Measurements from ENCODE around the gene CBFA2T2. TPM values are rescaled to one million over a fixed set of nuclear protein-coding genes. Genes with fewer than 3 reads are reported as not detected.

Gene CBFA2T2
- total RNA-seq, 1 experiment from 2014 or later, result 20.0 TPM

DNA sequence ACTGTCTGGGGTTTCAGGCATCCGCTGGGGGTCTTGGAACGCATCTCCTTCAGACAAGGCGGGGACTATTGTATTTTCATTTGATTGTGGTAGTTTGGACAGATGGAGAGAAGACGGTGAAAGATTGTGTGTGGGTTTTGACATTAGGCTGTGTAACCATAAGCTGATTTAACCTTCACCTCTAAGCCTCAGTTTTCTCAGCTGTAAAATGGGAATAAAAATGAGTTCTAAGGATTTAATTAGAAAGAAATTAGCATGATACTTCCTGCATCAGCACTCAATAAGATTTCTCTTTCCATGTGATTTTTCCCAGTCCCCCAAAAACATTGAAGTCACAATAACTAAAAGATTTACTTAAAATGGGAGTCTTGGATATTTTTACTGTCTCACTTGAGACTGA is 78.1 kb downstream of the CBFA2T2 start:
- no peaks in the 10 kb centered on the region for H3K79me2 ChIP-seq (ENCODE audit: low read depth)
- H3K4me2 ChIP-seq, result no peak overlapping the region
- no peak overlapping the region for H3K27ac ChIP-seq
- ChIA-PET CTCF (interaction anchor here (0.6 to 0.7 kb wide), 2 partner anchors 144 to 557 kb away, joined by 3 to 4 read pairs; no protein-coding TSS in a partner anchor), POLR2A (ENCODE audit: unreplicated experiment) (no interaction called here)
- H3K9me3 ChIP-seq (ENCODE audit: insufficient read depth, low read depth), result no peaks in the 10 kb centered on the region
- no peaks in the 10 kb centered on the region for H3K9me2 ChIP-seq (ENCODE audit: insufficient read depth)
- H3K4me3 ChIP-seq, result no peak overlapping the region
- intact Hi-C loops (cut with micrococcal nuclease; ENCODE audit: unreplicated experiment), result no loop called here
- no peaks in the 10 kb centered on the region for H3K36me3 ChIP-seq (ENCODE audit: low read depth)
- DNase-seq, result no peak
- no TSS peak for BruUV-seq (replicated peaks)
- TF ChIP-seq, protein P1, sequence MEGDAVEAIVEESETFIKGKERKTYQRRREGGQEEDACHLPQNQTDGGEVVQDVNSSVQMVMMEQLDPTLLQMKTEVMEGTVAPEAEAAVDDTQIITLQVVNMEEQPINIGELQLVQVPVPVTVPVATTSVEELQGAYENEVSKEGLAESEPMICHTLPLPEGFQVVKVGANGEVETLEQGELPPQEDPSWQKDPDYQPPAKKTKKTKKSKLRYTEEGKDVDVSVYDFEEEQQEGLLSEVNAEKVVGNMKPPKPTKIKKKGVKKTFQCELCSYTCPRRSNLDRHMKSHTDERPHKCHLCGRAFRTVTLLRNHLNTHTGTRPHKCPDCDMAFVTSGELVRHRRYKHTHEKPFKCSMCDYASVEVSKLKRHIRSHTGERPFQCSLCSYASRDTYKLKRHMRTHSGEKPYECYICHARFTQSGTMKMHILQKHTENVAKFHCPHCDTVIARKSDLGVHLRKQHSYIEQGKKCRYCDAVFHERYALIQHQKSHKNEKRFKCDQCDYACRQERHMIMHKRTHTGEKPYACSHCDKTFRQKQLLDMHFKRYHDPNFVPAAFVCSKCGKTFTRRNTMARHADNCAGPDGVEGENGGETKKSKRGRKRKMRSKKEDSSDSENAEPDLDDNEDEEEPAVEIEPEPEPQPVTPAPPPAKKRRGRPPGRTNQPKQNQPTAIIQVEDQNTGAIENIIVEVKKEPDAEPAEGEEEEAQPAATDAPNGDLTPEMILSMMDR (conservative IDR thresholded peaks at IDR 0.05), result no peak
- TF ChIP-seq EZH2 (IDR thresholded peaks at IDR 0.05; ENCODE audit: low read depth), result no peak
- peaks cover 4% of the 10 kb centered on the region; the same call in 1 of the 2 replicates for H4K20me1 ChIP-seq (ENCODE audit: insufficient read depth)
- no peaks in the 10 kb centered on the region for H3K4me1 ChIP-seq (replicated peaks; ENCODE audit: insufficient read depth)
- H3K27me3 ChIP-seq (ENCODE audit: insufficient read depth, low read depth), result no peaks in the 10 kb centered on the region
- H3F3A ChIP-seq (ENCODE audit: insufficient read depth, low read depth), result no peaks in the 10 kb centered on the region
- H2AFZ ChIP-seq, result no peak overlapping the region

DNA sequence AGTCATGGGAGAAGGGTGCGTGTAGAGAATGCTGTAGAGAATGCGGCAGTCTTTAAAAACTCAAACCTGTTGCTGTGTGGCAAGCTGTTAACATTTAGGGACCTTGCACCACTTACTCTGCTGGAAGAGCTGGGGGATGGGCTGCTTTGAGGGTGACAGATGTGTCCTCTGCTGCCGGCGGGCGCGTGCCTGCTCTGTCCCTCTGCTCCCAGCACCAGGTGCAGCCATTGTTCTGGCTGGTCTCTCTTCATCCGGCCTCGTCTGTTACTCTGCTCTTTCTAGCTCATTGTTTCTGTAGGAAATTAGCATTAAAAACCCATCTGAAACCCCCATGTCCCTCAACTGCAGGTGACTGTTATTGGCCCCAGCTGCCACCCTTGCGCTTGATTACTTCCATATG is 78.5 kb downstream of the CBFA2T2 start:
- Histone ChIP-seq H3K36me3 (ENCODE audit: low read depth) (no peaks in the 10 kb centered on the region), H3K4me2 (no peak overlapping the region), H3F3A (ENCODE audit: insufficient read depth, low read depth) (no peaks in the 10 kb centered on the region), H3K79me2 (ENCODE audit: low read depth) (no peaks in the 10 kb centered on the region), H3K9me2 (ENCODE audit: insufficient read depth) (no peaks in the 10 kb centered on the region), H3K4me3 (no peak overlapping the region), H4K20me1 (ENCODE audit: insufficient read depth) (peaks cover 4% of the 10 kb centered on the region; the same call in 1 of the 2 replicates), H3K27ac (no peak overlapping the region), H3K9me3 (ENCODE audit: insufficient read depth, low read depth) (no peaks in the 10 kb centered on the region), H2AFZ (no peak overlapping the region), H3K4me1 (replicated peaks; ENCODE audit: insufficient read depth) (no peaks in the 10 kb centered on the region), H3K27me3 (ENCODE audit: insufficient read depth, low read depth) (no peaks in the 10 kb centered on the region)
- DNase-seq, result no peak
- BruUV-seq (replicated peaks), result no TSS peak
- POLR2A ChIA-PET (ENCODE audit: unreplicated experiment), result no interaction called here
- CTCF ChIA-PET, result no interaction called here
- intact Hi-C loops (cut with micrococcal nuclease; ENCODE audit: unreplicated experiment), result no loop called here
- no peak for TF ChIP-seq EZH2 (IDR thresholded peaks at IDR 0.05; ENCODE audit: low read depth)
- TF ChIP-seq, protein P1 (conservative IDR thresholded peaks at IDR 0.05), result no peak

DNA sequence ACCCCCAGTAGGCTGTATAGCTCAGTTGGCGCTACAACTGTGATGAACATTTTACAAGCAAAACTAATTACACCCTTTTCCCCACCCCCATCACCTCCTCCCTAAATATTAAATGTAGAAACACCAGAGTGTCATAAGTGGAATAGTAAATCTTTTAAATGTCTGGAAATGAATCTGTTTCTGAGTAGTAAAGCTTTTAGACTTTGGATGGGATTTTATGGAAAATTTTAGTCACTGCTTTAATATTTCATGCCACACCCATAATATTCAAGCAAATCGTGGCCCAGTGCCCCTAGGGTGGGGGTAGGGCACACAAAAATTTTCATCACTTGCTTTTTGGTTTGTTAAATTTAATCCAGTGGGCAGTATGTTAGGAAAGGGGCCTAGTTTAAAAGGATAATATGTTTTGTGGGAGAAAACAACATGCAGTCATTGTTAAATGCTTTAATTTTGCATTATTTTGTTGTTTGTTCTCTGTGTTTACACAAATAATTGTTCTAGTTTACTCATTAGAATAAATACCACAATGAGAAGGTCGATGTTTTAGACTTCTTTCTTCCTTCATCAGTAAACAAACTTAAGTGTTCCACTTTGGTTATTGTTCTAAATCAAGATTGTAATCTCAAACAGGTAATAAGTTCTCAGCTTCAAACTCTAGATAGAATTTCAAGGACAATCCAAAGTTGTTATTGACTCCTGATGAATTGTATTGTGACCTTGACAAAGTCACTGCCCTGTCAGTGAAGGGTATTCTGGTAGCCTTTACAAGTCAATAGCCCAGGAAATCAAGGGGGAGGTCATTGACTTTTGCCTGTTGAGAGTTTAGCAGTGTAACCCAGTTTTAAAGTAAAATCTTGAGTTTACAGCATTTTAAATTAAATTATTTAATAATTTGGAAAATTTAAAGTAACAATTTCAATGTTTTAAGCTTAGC is 79.2 kb downstream of the CBFA2T2 start:
- no peaks in the 10 kb centered on the region for H3K4me1 ChIP-seq (replicated peaks; ENCODE audit: insufficient read depth)
- DNase-seq, result no peak
- H3K4me3 ChIP-seq, result no peak overlapping the region
- intact Hi-C loops (cut with micrococcal nuclease; ENCODE audit: unreplicated experiment), result no loop called here
- CTCF ChIA-PET, result no interaction called here
- no peak overlapping the region for H2AFZ ChIP-seq
- no peak overlapping the region for H3K4me2 ChIP-seq
- H3K9me2 ChIP-seq (ENCODE audit: insufficient read depth), result no peaks in the 10 kb centered on the region
- peaks cover 4% of the 10 kb centered on the region; the same call in 1 of the 2 replicates for H4K20me1 ChIP-seq (ENCODE audit: insufficient read depth)
- POLR2A ChIA-PET (ENCODE audit: unreplicated experiment), result interaction anchor here (0.7 kb wide), 2 partner anchors 14 to 1720 kb away, joined by 3 to 4 read pairs; no protein-coding TSS in a partner anchor
- no peaks in the 10 kb centered on the region for H3K27me3 ChIP-seq (ENCODE audit: insufficient read depth, low read depth)
- TF ChIP-seq, protein P1 (conservative IDR thresholded peaks at IDR 0.05), result no peak
- no peak for TF ChIP-seq EZH2 (IDR thresholded peaks at IDR 0.05; ENCODE audit: low read depth)
- H3K36me3 ChIP-seq (ENCODE audit: low read depth), result no peaks in the 10 kb centered on the region
- no peaks in the 10 kb centered on the region for H3F3A ChIP-seq (ENCODE audit: insufficient read depth, low read depth)
- no peaks in the 10 kb centered on the region for H3K9me3 ChIP-seq (ENCODE audit: insufficient read depth, low read depth)
- no peak overlapping the region for H3K27ac ChIP-seq
- BruUV-seq (replicated peaks), result no TSS peak
- no peaks in the 10 kb centered on the region for H3K79me2 ChIP-seq (ENCODE audit: low read depth)
